Left lung (tissue), 10 donors: Measurements from ENCODE around the gene RSAD1. TPM values are rescaled to one million over a fixed set of nuclear protein-coding genes. Genes with fewer than 3 reads are reported as not detected.
"Not testable (repeated sequence)": the region's sequence is repeated elsewhere in the genome, so short reads cannot be mapped to it uniquely, and the experiment has no call there.

Experiments
- ATAC-seq: fragments of 200-7000 bp; cut with Tn5 transposase; one replicate; pipeline ENCODE4 v1.9.1; 2020; ENCODE audit warnings: moderate library complexity
- DNase-seq, 4 donors: peaks; one replicate each; pipeline ENCODE4 v3.0.0-alpha.2; 2013 to 2020
- H3K27ac ChIP-seq, 2 donors: fragments of 200-600 bp; sonication (generic) in 1 of 2; one replicate each; pipeline versions ENCODE4 v1.5.0 to v1.8.0; 2020 to 2021
- H3K27me3 ChIP-seq, 2 donors: fragments of 200-600 bp; sonication (generic) in 1 of 2; one replicate each; pipeline versions ENCODE4 v1.5.0 to v1.8.0; 2020 to 2021
- H3K36me3 ChIP-seq, 2 donors: fragments of 200-600 bp; sonication (generic) in 1 of 2; one replicate each; pipeline versions ENCODE4 v1.5.0 to v1.8.0; 2020 to 2021
- H3K4me1 ChIP-seq, 2 donors: fragments of 200-600 bp; one replicate each; pipeline ENCODE4 v1.8.0; 2021
- H3K4me3 ChIP-seq, 2 donors: fragments of 200-600 bp; sonication (generic) in 1 of 2; one replicate each; pipeline versions ENCODE4 v1.5.0 to v1.8.0; 2020 to 2021; ENCODE audit warnings: mild to moderate bottlenecking in 1 of 2
- H3K9me3 ChIP-seq, 2 donors: fragments of 200-600 bp; sonication (generic) in 1 of 2; one replicate each; pipeline versions ENCODE4 v1.5.0 to v1.8.0; 2020 to 2021
- intact Hi-C, 2 donors: fragments of 100-400 bp; cut with DNase I; formaldehyde crosslinking; loops; one replicate each; pipeline versions ENCODE4 v1.11.2 to v1.14.2; 2022
- polyA plus RNA-seq, 6 donors: library from polyadenylated mRNA; unstranded; fragments of 120-200 nt; gene quantifications; one replicate each; pipeline ENCODE4 v1.2.1, GENCODE V29; 2013; ENCODE audit not compliant: insufficient read length in 6 of 6
- total RNA-seq, 2 donors: library from RNA; stranded (reverse); fragmentation: NEBNext Ultra II Directional; extraction: Animal tissue kit (Norgen Biotek cat#: 25700); gene quantifications; one replicate each; pipeline ENCODE4 v1.2.1, GENCODE V29; 2021
- TF ChIP-seq, protein P1 (sequence below), 2 donors: fragments of 200-600 bp; sonication (generic) in 1 of 2; IDR thresholded peaks; one replicate each; pipeline versions ENCODE4 v1.5.0 to v1.8.0; 2021; ENCODE audit warnings: antibody characterized with exemption in 2 of 2
- donor health status: DM: no; HTN: yes; CAD: no.
- donor health status: DM: no; HTN: no; CAD: no.

Gene RSAD1
- total and polyA plus RNA-seq, 8 donors = 28.5 to 61.5 (median 47.2) TPM

DNA sequence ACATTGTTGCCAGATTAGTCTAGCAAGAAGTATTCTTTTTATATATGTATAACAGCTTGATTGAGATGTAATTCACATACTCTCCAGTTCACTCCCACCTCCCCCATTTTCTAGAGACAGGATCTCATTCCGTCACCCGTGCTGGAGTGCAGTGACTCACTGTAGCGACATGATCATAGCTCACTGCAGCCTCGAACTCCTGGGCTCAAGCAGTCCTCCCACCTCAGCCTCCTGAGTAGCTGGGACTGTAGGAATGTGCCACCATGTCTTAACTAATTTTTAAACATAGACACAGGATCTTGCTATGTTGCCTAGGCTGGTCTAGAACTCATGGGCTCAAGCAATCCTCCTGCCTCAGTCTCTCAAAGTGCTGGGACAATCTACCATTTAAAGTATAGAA, 3.3 kb upstream of the RSAD1 start:
- peak in 1 of 4 donors; percentile 13 for DNase-seq
- Histone ChIP-seq H3K9me3 (no peaks in the 10 kb centered on the region), H3K36me3 (peaks cover 0 to 25% of the 10 kb centered on the region in 2 donors), H3K4me1 (peaks cover 7 to 21% of the 10 kb centered on the region in 2 donors), H3K27me3 (peaks cover 0 to 10% of the 10 kb centered on the region in 2 donors), H3K4me3 (no peak overlapping the region), H3K27ac (no peak overlapping the region)
- ATAC-seq = no peak
- TF ChIP-seq, protein P1, sequence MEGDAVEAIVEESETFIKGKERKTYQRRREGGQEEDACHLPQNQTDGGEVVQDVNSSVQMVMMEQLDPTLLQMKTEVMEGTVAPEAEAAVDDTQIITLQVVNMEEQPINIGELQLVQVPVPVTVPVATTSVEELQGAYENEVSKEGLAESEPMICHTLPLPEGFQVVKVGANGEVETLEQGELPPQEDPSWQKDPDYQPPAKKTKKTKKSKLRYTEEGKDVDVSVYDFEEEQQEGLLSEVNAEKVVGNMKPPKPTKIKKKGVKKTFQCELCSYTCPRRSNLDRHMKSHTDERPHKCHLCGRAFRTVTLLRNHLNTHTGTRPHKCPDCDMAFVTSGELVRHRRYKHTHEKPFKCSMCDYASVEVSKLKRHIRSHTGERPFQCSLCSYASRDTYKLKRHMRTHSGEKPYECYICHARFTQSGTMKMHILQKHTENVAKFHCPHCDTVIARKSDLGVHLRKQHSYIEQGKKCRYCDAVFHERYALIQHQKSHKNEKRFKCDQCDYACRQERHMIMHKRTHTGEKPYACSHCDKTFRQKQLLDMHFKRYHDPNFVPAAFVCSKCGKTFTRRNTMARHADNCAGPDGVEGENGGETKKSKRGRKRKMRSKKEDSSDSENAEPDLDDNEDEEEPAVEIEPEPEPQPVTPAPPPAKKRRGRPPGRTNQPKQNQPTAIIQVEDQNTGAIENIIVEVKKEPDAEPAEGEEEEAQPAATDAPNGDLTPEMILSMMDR (IDR thresholded peaks at IDR 0.05) = no peak
- intact Hi-C loops = no loop called here

DNA sequence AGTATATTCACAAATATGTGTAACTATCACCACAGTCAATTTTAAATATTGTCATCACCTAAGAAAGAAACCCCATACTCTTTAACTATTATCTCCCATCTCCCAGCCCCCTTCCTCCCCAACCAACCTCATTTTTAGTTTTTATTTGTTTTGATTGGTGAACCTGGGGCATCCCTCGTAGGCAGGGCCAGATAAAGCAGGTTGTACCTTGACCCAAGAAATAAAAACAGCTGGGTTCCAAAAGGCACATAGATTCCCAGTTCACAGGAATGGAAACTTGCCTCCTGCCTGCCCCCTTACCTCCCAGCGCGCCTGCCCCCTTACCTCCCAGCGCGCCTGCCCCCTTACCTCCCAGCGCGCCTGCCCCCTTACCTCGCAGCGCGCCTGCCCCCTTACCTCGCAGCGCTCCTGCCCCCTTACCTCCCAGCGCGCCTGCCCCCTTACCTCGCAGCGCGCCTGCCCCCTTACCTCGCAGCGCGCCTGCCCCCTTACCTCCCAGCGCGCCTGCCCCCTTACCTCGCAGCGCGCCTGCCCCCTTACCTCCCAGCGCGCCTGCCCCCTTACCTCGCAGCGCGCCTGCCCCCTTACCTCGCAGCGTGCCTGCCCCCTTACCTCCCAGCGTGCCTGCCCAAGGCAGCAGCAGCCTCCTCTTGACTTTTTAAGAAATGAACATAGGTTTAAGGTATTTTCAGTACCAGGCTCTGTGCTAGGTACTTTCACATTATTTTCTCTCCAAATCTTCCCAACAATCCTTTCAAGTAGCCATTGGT, 2.7 kb upstream of the RSAD1 start:
- ATAC-seq, H3K9me3 ChIP-seq, H3K4me3 ChIP-seq, H3K27me3 ChIP-seq, H3K27ac ChIP-seq, intact Hi-C loops: not testable (repeated sequence)
- Histone ChIP-seq H3K4me1 (peaks cover 7 to 27% of the 10 kb centered on the region in 2 donors), H3K36me3 (peaks cover 0 to 25% of the 10 kb centered on the region in 2 donors)
- DNase-seq = peak in 1 of 4 donors; percentile 14

DNA sequence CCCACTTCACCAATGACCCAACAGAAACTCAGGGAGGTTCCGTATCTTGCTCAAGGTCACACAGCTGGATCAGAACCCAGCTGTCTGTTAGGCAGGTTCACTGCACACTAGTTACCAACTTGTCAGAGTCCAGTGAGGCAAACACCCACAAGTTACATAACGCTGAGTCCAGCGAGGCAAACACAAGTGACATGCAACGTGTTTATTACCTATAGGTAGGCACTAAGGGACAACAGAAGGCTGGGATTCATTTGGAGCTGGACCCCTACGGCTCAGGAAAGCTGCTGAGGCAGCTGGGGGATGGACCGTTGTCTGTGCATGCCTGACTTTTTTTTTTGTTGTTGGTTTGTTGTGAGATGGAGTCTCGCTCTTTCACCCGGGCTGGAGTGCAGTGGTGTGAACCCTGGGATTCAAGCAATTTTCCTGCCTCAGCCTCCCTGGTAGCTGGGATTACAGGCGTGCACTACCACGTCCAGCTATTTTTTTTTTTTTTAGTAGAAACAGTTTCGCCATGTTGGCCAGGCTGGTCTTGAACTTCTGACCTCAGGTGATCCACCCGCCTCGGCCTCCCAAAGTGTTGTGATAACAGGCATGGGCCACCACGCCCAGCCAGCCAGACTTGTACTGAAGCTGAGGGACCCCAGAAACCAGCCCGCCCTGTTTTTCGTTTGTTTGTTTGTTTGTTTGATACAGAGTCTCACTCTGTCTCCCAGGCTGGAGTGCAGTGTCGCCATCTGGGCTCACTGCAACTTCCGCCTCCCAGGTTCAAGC, 1.9 kb upstream of the RSAD1 start:
- DNase-seq (peak in 1 of 4 donors; percentile 2), ATAC-seq (no peak)
- H3K9me3 ChIP-seq = no peaks in the 10 kb centered on the region
- intact Hi-C loops = no loop called here
- no peak overlapping the region for H3K27ac ChIP-seq
- peaks cover 7 to 34% of the 10 kb centered on the region in 2 donors for H3K4me1 ChIP-seq
- no peak overlapping the region for H3K4me3 ChIP-seq
- peaks cover 0 to 10% of the 10 kb centered on the region in 2 donors for H3K27me3 ChIP-seq
- peaks cover 0 to 17% of the 10 kb centered on the region in 2 donors for H3K36me3 ChIP-seq
- TF ChIP-seq, protein P1 (IDR thresholded peaks at IDR 0.05) = no peak

DNA sequence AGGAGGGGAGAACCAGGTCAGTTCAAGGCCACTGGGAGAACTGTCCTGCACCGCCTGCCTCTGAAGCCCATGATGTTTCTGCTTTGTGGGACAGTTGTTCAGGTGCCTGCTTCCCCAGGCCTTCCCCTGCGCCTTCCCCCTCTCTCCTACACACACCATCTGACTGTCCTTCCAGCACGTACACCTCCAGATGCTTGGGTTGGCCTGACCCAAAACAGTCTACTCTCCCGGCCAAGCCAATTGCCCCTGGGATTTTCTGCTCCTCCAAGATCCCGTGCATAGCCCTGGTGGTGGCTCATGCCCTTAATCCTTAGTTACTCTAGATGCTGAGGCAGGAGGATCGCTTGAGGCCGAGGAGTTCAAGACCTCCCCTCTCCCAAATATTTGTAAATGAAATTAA, 684 bp upstream of the RSAD1 start:
- Histone ChIP-seq H3K4me1 (peaks cover 7 to 46% of the 10 kb centered on the region in 2 donors), H3K27me3 (peaks cover 0 to 10% of the 10 kb centered on the region in 2 donors), H3K36me3 (peaks cover 0 to 17% of the 10 kb centered on the region in 2 donors), H3K27ac (peak overlapping the region; percentile 84 to 89), H3K4me3 (no peak overlapping the region), H3K9me3 (no peaks in the 10 kb centered on the region)
- TF ChIP-seq, protein P1 (IDR thresholded peaks at IDR 0.05) = no peak
- ATAC-seq = no peak
- DNase-seq = peak in 1 of 4 donors; percentile 19
- intact Hi-C loops = no loop called here

DNA sequence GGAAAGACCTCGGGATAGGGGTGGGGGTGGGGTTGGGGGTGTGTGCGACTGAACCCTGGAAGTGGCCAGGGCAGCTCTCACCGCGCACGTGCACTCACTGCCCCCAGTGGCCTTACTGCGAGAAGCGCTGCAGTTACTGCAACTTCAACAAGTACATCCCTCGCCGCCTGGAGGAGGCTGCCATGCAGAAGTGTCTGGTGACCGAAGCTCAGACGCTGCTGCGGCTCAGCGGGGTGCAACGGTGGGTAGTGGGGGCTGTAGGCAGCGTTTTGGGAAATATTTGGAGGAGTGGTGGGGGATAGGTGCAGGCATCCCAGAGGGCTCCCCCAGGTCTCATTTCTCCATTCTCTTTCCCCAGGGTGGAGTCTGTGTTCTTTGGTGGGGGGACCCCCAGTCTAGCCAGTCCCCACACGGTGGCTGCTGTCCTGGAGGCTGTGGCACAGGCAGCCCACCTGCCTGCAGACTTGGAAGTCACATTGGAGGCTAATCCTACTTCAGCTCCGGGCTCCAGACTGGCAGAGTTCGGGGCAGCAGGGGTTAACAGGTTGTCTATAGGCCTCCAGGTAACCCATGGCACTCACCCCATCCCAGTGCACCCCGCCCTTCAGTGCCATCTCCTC, 972 bp downstream of the RSAD1 start:
- Histone ChIP-seq H3K27ac (peak overlapping the region; percentile 84 to 89), H3K4me1 (peaks cover 7 to 46% of the 10 kb centered on the region in 2 donors), H3K27me3 (peaks cover 0 to 10% of the 10 kb centered on the region in 2 donors), H3K4me3 (peak overlapping the region; percentile 80 to 90), H3K36me3 (peaks cover 0 to 24% of the 10 kb centered on the region in 2 donors), H3K9me3 (no peaks in the 10 kb centered on the region)
- TF ChIP-seq, protein P1 (IDR thresholded peaks at IDR 0.05) = peak; percentile 32 to 54
- peak in 3 of 4 donors; percentile 84 to 89 (median 84) for DNase-seq
- intact Hi-C loops = no loop called here
- peak; percentile 72 for ATAC-seq
